NCI-H146 treated with DMSO at 0.1 percent for 48 hours (cell line): Measurements from ENCODE around the gene TADA2B.
A peak's percentile ranks its signal among the peaks of the same experiment; 100 is the strongest.

ENCODE experiments used
- DNase-seq: peaks from one replicate; lab custom pipeline; 2025; ENCODE audit not compliant: unreplicated experiment; lab: John Stamatoyannopoulos, UW

TADA2B gene

GRCh38 chr4:7040765-7041164 is 2.4 kb upstream of the TADA2B start:
- no peak for DNase-seq

DNA sequence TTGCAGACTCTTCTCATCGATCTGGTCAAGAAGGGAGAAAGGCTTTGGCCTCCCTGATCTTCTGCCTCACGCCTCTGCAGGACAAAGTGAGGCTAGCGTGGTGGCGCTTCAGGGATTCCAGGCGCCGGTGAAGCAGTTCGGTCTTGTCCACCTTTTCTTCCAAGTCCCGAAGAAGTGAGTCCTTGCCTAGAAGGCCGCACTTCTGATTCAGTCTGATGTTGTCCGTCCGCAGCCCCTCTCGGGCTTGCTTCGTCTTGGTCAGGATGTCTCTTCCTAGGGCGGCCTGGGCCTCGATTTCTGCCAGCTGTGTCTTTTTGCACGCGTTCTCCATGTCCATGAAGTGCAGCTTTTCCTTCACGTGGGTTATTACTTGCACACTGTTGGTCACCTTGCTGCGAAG is 1.9 kb upstream of the TADA2B start:
- no peak for DNase-seq

DNA sequence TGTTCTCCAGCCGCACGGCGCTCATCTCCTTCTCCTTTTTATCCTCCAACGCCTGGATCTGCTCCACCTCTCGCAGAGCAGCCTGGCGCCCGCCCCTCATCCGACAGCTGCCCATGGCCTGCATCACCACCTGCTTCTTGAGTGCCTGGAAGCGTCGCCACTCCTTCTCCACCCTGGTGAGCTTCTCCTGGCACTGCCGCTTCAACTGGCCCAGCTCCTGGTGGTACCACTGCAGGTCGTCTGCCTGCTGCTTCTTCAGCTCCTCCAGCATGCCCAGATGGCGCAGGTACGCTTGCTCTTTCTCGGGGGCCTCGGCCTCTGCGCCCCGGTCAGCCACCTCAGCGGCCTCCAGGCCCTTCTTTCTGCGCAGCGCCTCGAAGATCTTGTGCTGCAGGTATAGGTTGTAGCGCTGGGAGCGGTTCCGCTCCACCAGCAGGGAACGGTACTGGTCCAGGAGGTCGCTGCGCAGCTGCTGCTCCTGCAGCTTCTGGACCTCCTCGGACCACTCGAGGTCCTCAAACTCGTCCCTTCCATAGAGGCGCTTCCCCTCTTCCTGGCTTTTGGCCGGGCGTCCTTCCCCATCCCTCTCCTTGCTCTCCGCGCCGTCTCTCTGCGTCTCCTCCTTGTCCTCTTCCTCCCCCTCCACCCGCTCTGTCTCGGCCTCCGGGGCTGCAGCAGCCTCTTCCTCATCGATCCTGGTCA is 1.2 kb upstream of the TADA2B start:
- DNase-seq, result peak; percentile 34

DNA sequence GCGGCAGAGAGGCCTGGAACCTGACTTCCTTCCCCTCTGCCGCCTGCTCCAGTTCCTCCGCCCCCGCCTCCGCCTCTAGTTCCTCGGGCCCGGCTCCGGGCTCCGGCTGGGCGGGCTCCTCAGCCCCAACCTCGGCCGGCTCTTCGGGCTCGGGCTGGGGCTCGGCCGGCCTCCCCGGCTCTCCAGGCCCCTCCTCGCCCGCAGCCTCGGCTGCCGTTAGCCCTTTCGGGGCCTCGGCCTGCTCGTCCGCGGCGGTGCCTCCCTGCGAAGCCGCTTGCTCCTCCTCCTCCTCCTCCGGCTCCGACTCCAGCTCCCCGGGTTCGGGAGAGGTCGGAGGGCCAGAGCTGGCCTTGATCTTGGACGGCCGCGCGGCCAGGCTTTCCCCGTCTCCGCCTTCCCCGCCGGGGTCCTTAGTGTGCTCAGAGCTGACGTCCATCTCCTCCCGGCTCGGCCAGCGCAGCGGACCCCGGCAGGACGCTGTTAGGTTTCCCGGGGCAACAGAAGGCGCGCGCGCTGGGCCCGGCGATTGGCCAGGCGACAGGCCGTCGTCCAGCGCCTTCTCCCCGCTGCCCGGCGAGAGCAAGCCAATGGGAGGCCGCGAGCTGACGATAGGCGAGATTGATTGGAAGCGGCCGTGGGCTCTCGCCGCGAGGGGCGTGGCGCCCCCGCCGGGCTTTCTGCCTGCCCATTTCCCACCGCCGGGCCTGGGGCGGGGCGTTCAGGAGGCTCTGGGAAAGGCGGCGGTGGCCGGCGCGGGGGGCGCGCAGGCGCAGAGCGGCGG is 479 bp upstream of the TADA2B start:
- peak; percentile 95 for DNase-seq

DNA sequence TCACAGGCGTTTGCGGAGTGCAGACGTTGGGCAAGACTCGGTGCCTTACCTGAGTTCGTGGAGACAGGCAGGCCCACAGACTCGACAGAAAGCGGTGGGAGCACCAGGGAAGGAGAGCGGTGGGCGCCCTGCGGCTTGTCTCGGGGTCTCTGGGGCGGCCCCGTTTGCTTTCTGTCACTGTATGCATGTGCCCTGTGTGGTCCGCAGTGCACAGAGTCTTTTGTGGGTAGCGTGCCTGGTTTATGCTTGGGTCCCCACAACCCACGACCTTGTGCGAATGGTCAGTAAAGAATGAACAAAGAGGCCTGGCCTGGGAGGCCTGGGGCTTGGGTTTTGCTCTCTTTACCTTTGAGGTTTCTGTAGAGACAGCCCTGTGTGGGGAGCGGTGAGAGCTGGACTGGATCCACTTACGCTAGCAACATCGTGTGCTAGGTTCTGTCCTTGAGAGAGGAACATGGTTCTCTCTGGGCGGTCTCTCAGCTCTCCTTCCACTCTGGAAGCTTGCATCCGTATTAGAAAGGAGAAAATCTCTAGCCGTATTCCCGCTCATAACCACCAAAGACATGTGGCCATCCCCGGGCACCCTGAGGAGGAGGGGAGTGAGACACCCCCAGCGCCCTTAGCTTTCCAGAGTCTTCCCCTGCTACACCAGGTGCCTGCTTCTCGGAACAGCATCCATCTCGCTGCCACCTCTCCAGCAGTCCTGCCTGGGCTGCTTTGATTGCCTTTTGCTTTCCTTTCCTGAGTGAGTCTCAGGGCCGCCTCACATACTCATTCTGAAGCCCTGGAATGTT is 1.2 kb downstream of the TADA2B start:
- no peak for DNase-seq

DNA sequence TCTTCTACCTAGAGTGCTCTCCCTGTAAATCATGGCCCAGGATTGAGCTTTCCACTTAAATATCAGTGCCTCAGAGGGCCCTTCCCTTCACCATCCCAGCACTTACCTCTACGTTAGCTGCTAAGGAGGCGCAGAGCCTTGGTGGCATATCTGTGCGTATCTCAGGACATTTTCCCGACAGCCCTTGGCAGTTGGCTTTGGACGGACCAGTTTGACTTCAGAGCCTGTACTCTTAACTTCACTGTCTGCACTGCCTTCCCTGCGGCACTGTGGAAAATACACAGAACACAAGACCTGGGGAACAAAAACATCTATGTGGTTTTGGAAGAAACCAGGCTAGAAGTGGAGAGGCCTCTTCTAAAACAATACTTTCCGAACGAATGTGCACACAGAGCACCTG is 2.4 kb downstream of the TADA2B start:
- no peak for DNase-seq

- no peak for DNase-seq
These were observed 3.1 kb downstream of the TADA2B start for GRCh38 chr4:7045961-7046921.

- no peak for DNase-seq
These were observed 3.8 kb downstream of the TADA2B start for GRCh38 chr4:7046971-7047370.

- no peak for DNase-seq
These were observed 5.5 kb downstream of the TADA2B start for GRCh38 chr4:7048642-7049041.

GRCh38 chr4:7049295-7049694 is 6.1 kb downstream of the TADA2B start:
- no peak for DNase-seq

DNA sequence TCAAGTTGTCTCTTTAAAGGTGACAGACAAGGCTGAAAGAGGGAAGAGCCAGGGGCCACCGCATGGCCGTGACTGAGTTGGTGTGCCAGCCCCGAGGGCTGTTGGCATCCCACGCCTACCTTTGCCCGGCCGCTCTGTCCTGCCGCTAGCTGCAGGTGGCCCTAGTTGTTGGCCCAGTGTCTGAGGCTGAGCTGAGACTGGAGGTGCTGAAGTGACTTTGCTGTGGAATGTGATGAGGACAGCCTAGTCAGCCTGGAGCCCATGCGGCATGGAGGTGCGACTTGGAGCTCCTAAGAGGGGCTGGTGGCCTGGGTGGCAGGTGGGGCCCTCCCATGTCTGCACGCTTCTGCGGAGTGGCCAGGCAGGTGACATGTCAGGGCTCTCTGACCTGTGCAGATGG is 6.6 kb downstream of the TADA2B start:
- DNase-seq, result no peak

DNA sequence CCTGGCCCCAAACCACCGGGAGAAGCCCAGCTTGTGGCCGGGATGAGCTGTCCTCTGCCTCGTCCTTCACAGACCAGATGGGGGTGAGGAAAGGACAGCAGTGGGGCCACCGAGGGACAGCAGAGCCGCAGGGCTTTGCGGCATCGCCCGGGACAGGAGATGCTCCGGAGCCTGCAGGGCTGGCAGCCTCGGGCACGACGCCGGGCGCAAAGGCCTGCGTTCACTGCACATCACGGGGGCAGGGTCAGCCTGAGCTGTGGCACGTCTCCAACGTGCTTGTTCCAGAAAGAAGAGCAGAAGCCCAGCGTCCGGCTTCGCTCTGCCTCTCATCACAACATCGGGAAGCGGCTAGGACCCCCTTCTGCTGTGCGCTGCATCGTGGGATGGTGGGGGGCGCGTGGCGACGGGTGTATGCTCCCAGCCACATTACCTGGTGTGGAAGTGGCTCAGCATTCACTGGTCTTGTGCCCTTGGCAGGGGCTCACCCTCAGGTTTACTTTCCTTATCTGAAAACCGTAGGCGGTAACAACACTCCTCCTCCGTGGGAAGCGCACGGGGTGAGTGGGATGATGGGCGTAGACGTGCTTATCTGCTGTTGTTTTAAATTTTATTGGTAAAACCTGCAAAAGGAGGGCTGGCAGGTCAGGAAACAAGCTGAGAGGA is 7.4 kb downstream of the TADA2B start:
- DNase-seq, result no peak

GRCh38 chr4:7051144-7051495 is 7.9 kb downstream of the TADA2B start:
- DNase-seq, result no peak

- DNase-seq, result no peak
These were observed 8.7 kb downstream of the TADA2B start for GRCh38 chr4:7051905-7052304.

- DNase-seq, result no peak
These were observed 9.1 kb downstream of the TADA2B start for GRCh38 chr4:7052313-7052712.

DNA sequence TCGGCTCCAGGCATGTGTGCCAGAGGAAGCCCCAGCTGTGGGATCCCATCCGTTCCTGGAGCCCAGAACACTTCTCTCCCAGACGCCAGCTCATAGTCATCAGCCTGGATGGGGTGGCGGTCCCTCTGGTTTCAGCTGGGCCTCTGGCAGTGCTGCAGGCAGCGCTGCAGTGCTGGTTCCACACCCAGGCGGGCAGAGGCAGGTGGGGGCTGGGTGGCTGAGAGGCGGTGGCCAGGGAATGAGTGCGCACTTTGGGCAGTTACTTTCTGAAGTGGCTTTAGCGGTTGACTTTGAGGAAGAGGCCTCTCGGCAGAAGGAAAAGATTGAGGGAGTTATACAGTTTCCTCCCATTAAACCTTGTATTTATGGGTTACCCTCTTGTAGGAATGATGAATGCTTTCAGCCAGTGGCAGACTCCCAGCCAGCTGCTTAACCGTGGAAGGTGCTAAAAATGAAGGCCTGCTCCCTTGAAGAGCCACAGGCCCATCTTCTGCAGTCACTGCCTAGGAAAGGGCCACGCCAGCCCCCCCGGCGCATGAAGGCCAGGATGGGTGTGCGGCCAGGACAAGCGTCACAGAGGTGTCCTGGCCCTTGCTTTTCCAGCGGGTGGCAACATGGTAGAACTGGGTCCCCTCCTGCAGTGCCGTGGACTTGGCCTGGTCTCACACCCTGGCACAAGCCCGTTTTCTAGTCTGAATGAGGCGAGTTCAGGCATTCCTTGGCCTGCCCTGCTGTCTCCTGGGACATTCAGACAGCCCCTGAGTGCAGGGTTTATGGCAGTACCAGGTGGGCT is 9.9 kb downstream of the TADA2B start:
- DNase-seq, result no peak

GRCh38 chr4:7054106-7054880 is 11.1 kb downstream of the TADA2B start:
- no peak for DNase-seq

DNA sequence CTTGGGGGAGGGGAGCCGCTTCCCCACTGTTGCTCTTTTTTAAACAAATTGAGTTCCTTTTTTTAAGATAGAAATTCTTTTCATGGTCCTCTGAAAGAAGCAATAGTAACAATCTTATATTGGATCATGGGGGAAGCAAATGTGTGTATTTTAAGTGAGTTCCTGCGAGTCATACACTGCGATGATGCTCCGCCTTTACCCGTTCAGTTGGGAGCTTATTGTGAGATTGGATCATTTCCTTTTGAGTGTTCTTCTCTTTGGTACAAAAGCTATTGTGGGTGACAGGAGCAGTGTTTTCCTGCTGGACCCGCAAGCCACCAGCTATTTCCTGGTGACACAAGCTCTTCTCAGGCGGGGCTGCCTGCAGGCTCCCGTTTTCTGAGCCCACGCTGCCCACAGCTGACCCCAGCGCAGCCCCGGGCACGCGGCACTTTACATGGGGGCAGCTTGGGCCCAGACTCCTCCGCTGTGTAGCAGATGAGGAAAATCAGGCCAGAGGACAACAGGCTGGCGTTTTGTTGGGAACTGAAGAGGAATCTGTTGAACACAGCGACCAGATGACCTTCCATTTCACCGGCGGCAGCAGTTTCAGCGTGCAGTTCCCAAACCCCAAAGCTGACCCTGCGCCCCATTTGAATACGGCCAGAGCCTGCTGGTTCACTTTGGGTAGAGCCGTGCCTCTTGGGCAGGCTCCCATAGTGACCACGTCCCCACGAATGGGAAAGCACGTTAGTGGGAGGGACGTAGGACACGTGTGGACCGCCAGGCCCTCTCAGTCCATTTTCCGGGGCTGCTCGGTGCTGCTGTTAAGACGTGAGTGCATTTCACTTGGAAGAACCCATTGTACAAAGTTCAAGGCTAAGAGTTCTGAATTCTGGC is 12.2 kb downstream of the TADA2B start:
- no peak for DNase-seq
